ENCODE data around the gene TPCN2. TPM values are rescaled to one million over a fixed set of nuclear protein-coding genes. Genes with fewer than 3 reads are reported as not detected.

TPCN2 gene
- total RNA-seq, 1 donor from 2014 or later, result 14.2 TPM

DNA sequence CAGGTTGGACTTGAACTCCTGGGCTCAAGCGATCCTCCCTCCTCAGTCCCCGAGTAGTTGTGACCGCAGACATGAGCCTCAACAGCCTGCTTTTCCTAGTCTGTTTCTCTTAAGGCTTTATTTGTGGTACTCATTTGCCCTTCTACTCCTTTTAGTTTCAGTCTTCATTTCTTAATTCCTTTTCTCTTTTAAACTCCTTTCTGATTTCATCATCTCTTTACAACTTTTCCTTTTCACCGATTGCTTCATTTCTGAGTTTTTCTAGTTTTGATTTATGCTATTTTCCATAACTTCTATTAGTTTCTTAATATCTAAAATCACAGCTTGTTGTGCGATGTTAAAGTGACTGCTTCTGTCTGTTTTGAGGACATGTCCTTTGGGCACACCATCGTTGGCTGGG lies 18.4 kb upstream of the TPCN2 start:
- DNase-seq (ENCODE audit: low read depth, low spot score), result no peak
- TF ChIP-seq, protein P1, sequence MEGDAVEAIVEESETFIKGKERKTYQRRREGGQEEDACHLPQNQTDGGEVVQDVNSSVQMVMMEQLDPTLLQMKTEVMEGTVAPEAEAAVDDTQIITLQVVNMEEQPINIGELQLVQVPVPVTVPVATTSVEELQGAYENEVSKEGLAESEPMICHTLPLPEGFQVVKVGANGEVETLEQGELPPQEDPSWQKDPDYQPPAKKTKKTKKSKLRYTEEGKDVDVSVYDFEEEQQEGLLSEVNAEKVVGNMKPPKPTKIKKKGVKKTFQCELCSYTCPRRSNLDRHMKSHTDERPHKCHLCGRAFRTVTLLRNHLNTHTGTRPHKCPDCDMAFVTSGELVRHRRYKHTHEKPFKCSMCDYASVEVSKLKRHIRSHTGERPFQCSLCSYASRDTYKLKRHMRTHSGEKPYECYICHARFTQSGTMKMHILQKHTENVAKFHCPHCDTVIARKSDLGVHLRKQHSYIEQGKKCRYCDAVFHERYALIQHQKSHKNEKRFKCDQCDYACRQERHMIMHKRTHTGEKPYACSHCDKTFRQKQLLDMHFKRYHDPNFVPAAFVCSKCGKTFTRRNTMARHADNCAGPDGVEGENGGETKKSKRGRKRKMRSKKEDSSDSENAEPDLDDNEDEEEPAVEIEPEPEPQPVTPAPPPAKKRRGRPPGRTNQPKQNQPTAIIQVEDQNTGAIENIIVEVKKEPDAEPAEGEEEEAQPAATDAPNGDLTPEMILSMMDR (conservative IDR thresholded peaks at IDR 0.05), result no peak
- Mint-ChIP-seq H3K4me3 (no peak overlapping the region), H3K27me3 (ENCODE audit: low read depth) (no peaks in the 10 kb centered on the region), H3K4me1 (no peaks in the 10 kb centered on the region), H3K36me3 (ENCODE audit: low read depth) (no peaks in the 10 kb centered on the region), H3K9me3 (no peaks in the 10 kb centered on the region), H3K27ac (ENCODE audit: unreplicated experiment) (no peak overlapping the region)

DNA sequence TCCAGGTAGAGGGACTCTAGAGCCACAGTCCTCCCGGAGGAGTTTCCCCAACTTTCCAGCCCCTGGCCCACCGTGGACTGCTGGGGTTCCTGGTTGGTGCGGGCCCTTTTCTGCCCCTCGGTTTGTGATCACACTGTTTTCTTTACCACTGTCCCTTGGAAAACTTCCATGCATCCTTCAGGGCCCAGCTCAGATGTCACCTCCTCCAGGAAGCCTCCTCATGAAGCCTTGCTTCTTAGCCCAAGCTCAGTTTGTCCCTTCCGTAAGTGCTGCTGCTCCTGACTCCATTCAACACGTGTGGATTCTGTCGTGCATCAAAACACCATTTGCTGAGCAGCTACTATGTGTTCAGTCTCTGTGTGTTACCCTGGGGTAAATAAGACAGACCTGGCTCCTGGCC lies 15.9 kb upstream of the TPCN2 start:
- Mint-ChIP-seq H3K27ac (ENCODE audit: unreplicated experiment) (no peak overlapping the region), H3K9me3 (no peaks in the 10 kb centered on the region), H3K36me3 (ENCODE audit: low read depth) (no peaks in the 10 kb centered on the region), H3K27me3 (ENCODE audit: low read depth) (no peaks in the 10 kb centered on the region), H3K4me3 (no peak overlapping the region), H3K4me1 (no peaks in the 10 kb centered on the region)
- no peak for DNase-seq (ENCODE audit: low read depth, low spot score)
- TF ChIP-seq, protein P1 (conservative IDR thresholded peaks at IDR 0.05), result no peak

DNA sequence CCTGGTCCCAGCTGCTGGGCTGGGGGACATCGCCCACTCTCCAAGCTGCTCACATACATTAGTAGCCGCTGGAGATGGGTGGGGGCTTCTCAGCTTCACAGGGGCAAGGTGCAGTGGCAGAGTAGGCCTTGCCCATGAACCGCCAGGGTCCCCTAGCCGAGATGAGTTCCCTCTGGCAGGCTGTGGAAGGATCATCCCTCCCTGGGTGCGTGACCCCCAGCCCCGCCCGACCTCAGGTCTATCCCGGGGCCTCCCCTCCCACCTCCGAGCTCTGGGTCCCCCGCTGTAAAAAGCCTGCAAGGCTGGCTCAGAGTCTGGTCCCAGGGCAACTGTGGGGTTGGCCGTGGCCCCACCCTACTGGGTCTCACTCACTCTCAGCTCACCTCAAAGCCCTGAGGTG lies 15.3 kb upstream of the TPCN2 start:
- Mint-ChIP-seq H3K27me3 (ENCODE audit: low read depth) (no peaks in the 10 kb centered on the region), H3K4me3 (no peak overlapping the region), H3K9me3 (no peaks in the 10 kb centered on the region), H3K4me1 (no peaks in the 10 kb centered on the region), H3K36me3 (ENCODE audit: low read depth) (no peaks in the 10 kb centered on the region), H3K27ac (ENCODE audit: unreplicated experiment) (no peak overlapping the region)
- TF ChIP-seq, protein P1 (conservative IDR thresholded peaks at IDR 0.05), result no peak
- no peak for DNase-seq (ENCODE audit: low read depth, low spot score)

DNA sequence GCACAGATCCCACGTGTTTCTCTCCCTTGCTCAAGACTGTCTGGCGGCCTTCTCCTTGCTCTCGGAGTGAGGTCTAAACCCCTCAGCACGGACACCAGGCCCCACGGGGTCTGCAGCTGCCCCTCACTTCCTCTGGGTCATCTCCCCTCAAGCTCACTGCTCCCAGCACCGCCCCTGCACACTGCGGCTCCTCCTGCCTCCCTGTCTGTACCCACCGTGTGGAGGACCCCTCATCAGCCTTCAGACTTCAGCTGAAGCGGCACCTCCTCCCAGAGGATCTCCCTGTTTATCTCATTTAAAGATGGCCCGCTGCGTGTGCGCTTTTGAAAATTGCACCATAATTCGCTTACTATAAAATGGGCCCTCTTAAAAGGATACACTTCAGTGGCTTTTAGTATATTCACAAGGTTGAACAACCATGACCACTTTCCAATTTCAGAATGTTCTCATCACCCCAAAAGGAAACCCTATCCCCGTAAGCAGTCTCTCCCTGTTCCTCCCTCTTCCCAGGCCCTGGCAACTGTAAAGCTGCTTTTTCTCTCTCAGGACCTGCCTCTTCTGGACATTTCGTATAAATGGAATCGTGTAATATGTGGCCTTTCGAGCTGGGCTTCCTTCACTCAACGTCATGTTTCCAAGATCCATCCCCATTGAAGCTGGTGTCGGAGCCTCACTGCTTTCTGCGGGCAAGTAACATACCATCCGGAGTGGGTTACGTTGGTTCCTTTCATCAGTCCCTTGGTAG lies 14.4 kb upstream of the TPCN2 start:
- no peaks in the 10 kb centered on the region for H3K9me3 Mint-ChIP-seq
- no peak overlapping the region for H3K4me3 Mint-ChIP-seq
- H3K4me1 Mint-ChIP-seq, result no peaks in the 10 kb centered on the region
- TF ChIP-seq, protein P1 (conservative IDR thresholded peaks at IDR 0.05), result no peak
- no peak for DNase-seq (ENCODE audit: low read depth, low spot score)
- peak overlapping the region; percentile 8 for H3K27ac Mint-ChIP-seq (ENCODE audit: unreplicated experiment)
- H3K36me3 Mint-ChIP-seq (ENCODE audit: low read depth), result no peaks in the 10 kb centered on the region
- H3K27me3 Mint-ChIP-seq (ENCODE audit: low read depth), result no peaks in the 10 kb centered on the region

DNA sequence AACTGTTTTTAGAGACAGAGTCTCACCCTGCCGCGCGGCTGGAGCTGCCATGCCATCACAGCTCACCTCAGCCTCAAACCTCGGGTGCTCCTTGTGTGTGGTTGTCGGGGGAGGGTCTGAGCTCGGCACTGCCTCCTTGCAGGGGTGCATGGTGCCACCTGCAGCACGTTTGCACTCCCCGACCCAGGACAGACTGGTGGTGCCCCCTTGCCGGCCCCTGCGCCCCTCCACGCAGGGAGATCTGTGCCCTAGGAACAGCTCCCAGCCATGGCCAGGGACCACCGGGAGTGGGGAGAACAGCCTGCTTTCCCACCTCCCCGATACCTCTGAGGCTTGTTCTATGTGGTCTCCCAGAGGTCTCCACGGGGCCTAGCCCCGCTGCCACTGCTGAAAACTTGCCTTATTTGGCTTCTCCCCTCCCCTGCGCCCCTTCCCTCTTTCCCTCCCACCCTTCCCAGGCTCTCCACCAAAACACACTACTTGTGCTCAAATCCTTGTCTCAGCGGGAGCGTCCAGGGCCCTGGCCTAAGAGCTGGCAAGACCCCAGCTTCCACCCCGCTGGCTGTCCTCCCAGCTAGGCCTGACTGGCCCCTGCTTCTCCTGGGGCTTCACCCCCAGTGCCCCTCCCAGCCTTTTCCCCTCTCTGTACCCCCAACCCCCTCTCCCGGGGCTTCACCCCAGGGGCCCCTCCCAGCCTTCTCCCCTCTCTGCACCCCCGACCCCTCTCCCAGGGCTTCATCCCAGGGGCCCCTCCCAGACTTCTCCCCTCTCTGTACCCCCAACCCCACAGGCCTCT lies 13.4 kb upstream of the TPCN2 start:
- Mint-ChIP-seq H3K4me1 (no peaks in the 10 kb centered on the region), H3K27me3 (ENCODE audit: low read depth) (no peaks in the 10 kb centered on the region), H3K9me3 (no peaks in the 10 kb centered on the region), H3K36me3 (ENCODE audit: low read depth) (no peaks in the 10 kb centered on the region), H3K4me3 (no peak overlapping the region), H3K27ac (ENCODE audit: unreplicated experiment) (no peak overlapping the region)
- TF ChIP-seq, protein P1 (conservative IDR thresholded peaks at IDR 0.05), result no peak
- DNase-seq (ENCODE audit: low read depth, low spot score), result no peak

Measured in neural crest cell (in vitro differentiated cells).